ENCODE data around the gene DLGAP1.
"Not testable (repeated sequence)": the region's sequence is repeated elsewhere in the genome, so short reads cannot be mapped to it uniquely, and the experiment has no call there.

Gene DLGAP1

GRCh38 chr18:4384932-4385331 is 70.2 kb downstream of the DLGAP1 start:
- DNase-seq: no peak

- DNase-seq: no peak
Observed at GRCh38 chr18:4374564-4374963, 80.5 kb downstream of the DLGAP1 start.

GRCh38 chr18:4369705-4370104 is 85.4 kb downstream of the DLGAP1 start:
- no peak for DNase-seq

GRCh38 chr18:4360221-4360715 is 94.8 kb downstream of the DLGAP1 start:
- no peak for DNase-seq

- no peak for DNase-seq
Observed at GRCh38 chr18:4358618-4359017, 96.5 kb downstream of the DLGAP1 start.

GRCh38 chr18:4357579-4357978 is 97.5 kb downstream of the DLGAP1 start:
- DNase-seq: no peak

GRCh38 chr18:4356929-4357328 is 98.2 kb downstream of the DLGAP1 start:
- DNase-seq: no peak

GRCh38 chr18:4353853-4354418 is 101.2 kb downstream of the DLGAP1 start:
- DNase-seq: no peak

- DNase-seq: no peak
Observed at GRCh38 chr18:4352746-4353551, 102.2 kb downstream of the DLGAP1 start.

GRCh38 chr18:4351005-4351404 is 104.1 kb downstream of the DLGAP1 start:
- no peak for DNase-seq

- DNase-seq: no peak
Observed at GRCh38 chr18:4335386-4335785, 119.7 kb downstream of the DLGAP1 start.

GRCh38 chr18:4333043-4333442 is 122.1 kb downstream of the DLGAP1 start:
- no peak for DNase-seq

GRCh38 chr18:4319738-4320677 is 135.1 kb downstream of the DLGAP1 start:
- DNase-seq: no peak

GRCh38 chr18:4318311-4318710 is 136.8 kb downstream of the DLGAP1 start:
- no peak for DNase-seq

- not testable (repeated sequence) for DNase-seq
Observed at GRCh38 chr18:4311945-4312344, 143.2 kb downstream of the DLGAP1 start.

GRCh38 chr18:4311136-4311535 is 144.0 kb downstream of the DLGAP1 start:
- no peak for DNase-seq

GRCh38 chr18:4309227-4309626 is 145.9 kb downstream of the DLGAP1 start:
- no peak for DNase-seq

GRCh38 chr18:4308576-4308975 is 146.5 kb downstream of the DLGAP1 start:
- DNase-seq: no peak

GRCh38 chr18:4299395-4299794 is 155.7 kb downstream of the DLGAP1 start:
- no peak for DNase-seq

GRCh38 chr18:4293337-4293736 is 161.8 kb downstream of the DLGAP1 start:
- DNase-seq: no peak

GRCh38 chr18:4292696-4293095 is 162.4 kb downstream of the DLGAP1 start:
- DNase-seq: no peak

- DNase-seq: not testable (repeated sequence)
Observed at GRCh38 chr18:4287340-4287739, 167.8 kb downstream of the DLGAP1 start.

GRCh38 chr18:4286256-4286655 is 168.9 kb downstream of the DLGAP1 start:
- DNase-seq: no peak
